ENCODE data around the gene CELSR3.

GRCh38 chr3:48707157-48707556 lies 44.5 kb upstream of the CELSR3 start:
- no peak for TF ChIP-seq CTCF (IDR thresholded peaks at IDR 0.05; ENCODE audit: insufficient read depth, low read length)
- no peak for TF ChIP-seq POLR2AphosphoS5 (IDR thresholded peaks at IDR 0.05; ENCODE audit: low read depth)
- no peak for TF ChIP-seq REST (IDR thresholded peaks at IDR 0.05; ENCODE audit: insufficient replicate concordance, low read depth)
- no peak for TF ChIP-seq SPI1 (IDR thresholded peaks at IDR 0.05; ENCODE audit: borderline replicate concordance, low read depth)

Data from HL-60 (cell line).